Astrocyte (in vitro differentiated cells and primary cell): Measurements from ENCODE around the gene PFDN2. TPM values are rescaled to one million over a fixed set of nuclear protein-coding genes. Genes with fewer than 3 reads are reported as not detected.

ENCODE experiments used
- DNase-seq: peaks from one replicate; pipeline ENCODE4 v3.0.0-alpha.2; 2010; ENCODE audit warnings: low read depth
- FAIRE-seq: peaks from 2 replicates; lab custom pipeline; 2011; peaks lifted over from hg19 to GRCh38; lab: Jason Lieb, UNC
- H2AFZ ChIP-seq: 2 replicates; pipeline ENCODE4 v1.6.0; 2012; ENCODE audit warnings: low read depth, low read length, inconsistent platforms
- H3K27ac ChIP-seq: 2 replicates; pipeline ENCODE4 v1.5.1; 2011; ENCODE audit warnings: low read depth, low read length, inconsistent platforms
- H3K27me3 ChIP-seq: 2 replicates; pipeline ENCODE4 v1.6.0; 2011; ENCODE audit warnings: low read length, inconsistent platforms; ENCODE audit not compliant: insufficient read depth
- H3K36me3 ChIP-seq: 2 replicates; pipeline ENCODE4 v1.5.1; 2011; ENCODE audit warnings: low read length, inconsistent platforms; ENCODE audit not compliant: insufficient read depth
- H3K4me1 ChIP-seq: 2 replicates; pipeline ENCODE4 v1.5.1; 2011; ENCODE audit warnings: low read length, inconsistent platforms; ENCODE audit not compliant: insufficient read depth
- H3K4me2 ChIP-seq: 2 replicates; pipeline ENCODE4 v1.6.0; 2012; ENCODE audit warnings: low read length, inconsistent platforms
- H3K4me3 ChIP-seq: 2 replicates; pipeline ENCODE4 v1.5.1; 2011; ENCODE audit warnings: low read depth, mild to moderate bottlenecking, low read length, inconsistent platforms; ENCODE audit not compliant: insufficient read depth
- H3K79me2 ChIP-seq: 2 replicates; pipeline ENCODE4 v1.6.0; 2012; ENCODE audit warnings: mild to moderate bottlenecking, low read length, inconsistent platforms; ENCODE audit not compliant: insufficient read depth
- H3K9ac ChIP-seq: 2 replicates; pipeline ENCODE4 v1.6.0; 2012; ENCODE audit warnings: mild to moderate bottlenecking, low read length, inconsistent platforms
- H3K9me3 ChIP-seq: 2 replicates; pipeline ENCODE4 v1.5.1; 2012; ENCODE audit warnings: low read depth, mild to moderate bottlenecking, low read length, inconsistent platforms; ENCODE audit not compliant: insufficient read depth
- H4K20me1 ChIP-seq: 2 replicates; pipeline ENCODE4 v1.6.0; 2012; ENCODE audit warnings: low read length, inconsistent platforms; ENCODE audit not compliant: insufficient read depth
- H3K27ac Mint-ChIP-seq: one replicate; pipeline ENCODE4 v1.8.0; 2021; ENCODE audit warnings: mild to moderate bottlenecking, mixed read lengths; ENCODE audit not compliant: unreplicated experiment
- H3K27me3 Mint-ChIP-seq: one replicate; pipeline ENCODE4 v1.8.0; 2021; ENCODE audit warnings: low read depth, mixed read lengths; ENCODE audit not compliant: unreplicated experiment
- H3K36me3 Mint-ChIP-seq: one replicate; pipeline ENCODE4 v1.8.0; 2021; ENCODE audit warnings: low read depth, mixed read lengths; ENCODE audit not compliant: unreplicated experiment
- H3K4me1 Mint-ChIP-seq: one replicate; pipeline ENCODE4 v1.8.0; 2021; ENCODE audit warnings: low read depth, mixed read lengths; ENCODE audit not compliant: unreplicated experiment
- H3K4me3 Mint-ChIP-seq: one replicate; pipeline ENCODE4 v1.8.0; 2021; ENCODE audit warnings: mild to moderate bottlenecking, moderate library complexity, mixed read lengths; ENCODE audit not compliant: unreplicated experiment
- H3K9me3 Mint-ChIP-seq: one replicate; pipeline ENCODE4 v1.8.0; 2021; ENCODE audit warnings: mild to moderate bottlenecking, mixed read lengths; ENCODE audit not compliant: unreplicated experiment
- CTCF ChIP-seq: IDR thresholded peaks from 2 replicates; pipeline ENCODE4 v1.5.1; 2011; ENCODE audit warnings: low read depth, mild to moderate bottlenecking, inconsistent platforms, low read length, moderate library complexity; ENCODE audit not compliant: insufficient read depth
- EZH2 ChIP-seq: IDR thresholded peaks from 2 replicates; pipeline ENCODE4 v1.6.1; 2012; ENCODE audit warnings: mild to moderate bottlenecking, low read length, inconsistent platforms; ENCODE audit not compliant: insufficient read depth
- total RNA-seq: library from RNA; stranded (reverse); gene quantifications from 2 replicates; pipeline ENCODE4 v1.2.1, GENCODE V29; 2021

Gene PFDN2
- total RNA-seq, 1 donor from 2014 or later = 111 TPM

- no peak overlapping the region for H3K4me3 ChIP-seq
- H2AFZ ChIP-seq = no peak overlapping the region
- H3K9me3 ChIP-seq = no peaks in the 10 kb centered on the region
- no peak overlapping the region for H3K27ac ChIP-seq
- no peak overlapping the region for H3K9ac ChIP-seq
- Mint-ChIP-seq H3K36me3 (no peaks in the 10 kb centered on the region), H3K27ac (no peak overlapping the region), H3K27me3 (no peaks in the 10 kb centered on the region), H3K9me3 (no peaks in the 10 kb centered on the region), H3K4me3 (no peak overlapping the region), H3K4me1 (peaks cover 51% of the 10 kb centered on the region)
- peaks cover 13% of the 10 kb centered on the region for H3K4me1 ChIP-seq
- H3K27me3 ChIP-seq = no peaks in the 10 kb centered on the region
- no peaks in the 10 kb centered on the region for H3K79me2 ChIP-seq
- TF ChIP-seq CTCF (no peak), EZH2 (no peak)
- no peaks in the 10 kb centered on the region for H4K20me1 ChIP-seq
- DNase-seq (no peak), FAIRE-seq (no peak)
- H3K4me2 ChIP-seq = no peak overlapping the region
- H3K36me3 ChIP-seq = no peaks in the 10 kb centered on the region
These were observed 26.7 kb downstream of the PFDN2 start for GRCh38 chr1:161091093-161091492.

- H3K4me1 Mint-ChIP-seq = peaks cover 54% of the 10 kb centered on the region
- Histone ChIP-seq H3K27ac (no peak overlapping the region), H3K9me3 (no peaks in the 10 kb centered on the region), H3K9ac (no peak overlapping the region), H3K4me1 (peaks cover 14% of the 10 kb centered on the region), H3K4me2 (no peak overlapping the region), H2AFZ (no peak overlapping the region), H3K4me3 (no peak overlapping the region), H4K20me1 (no peaks in the 10 kb centered on the region), H3K36me3 (no peaks in the 10 kb centered on the region), H3K27me3 (no peaks in the 10 kb centered on the region), H3K79me2 (no peaks in the 10 kb centered on the region)
- FAIRE-seq (no peak), DNase-seq (no peak)
- no peak overlapping the region for H3K27ac Mint-ChIP-seq
- TF ChIP-seq EZH2 (no peak), CTCF (no peak)
- H3K36me3 Mint-ChIP-seq = no peaks in the 10 kb centered on the region
- H3K9me3 Mint-ChIP-seq = no peaks in the 10 kb centered on the region
- no peaks in the 10 kb centered on the region for H3K27me3 Mint-ChIP-seq
- H3K4me3 Mint-ChIP-seq = no peak overlapping the region
These were observed 27.2 kb downstream of the PFDN2 start for GRCh38 chr1:161090617-161091016.

GRCh38 chr1:161089938-161090337 is 27.9 kb downstream of the PFDN2 start:
- peaks cover 59% of the 10 kb centered on the region for H3K4me1 Mint-ChIP-seq
- H3K27ac Mint-ChIP-seq = no peak overlapping the region
- no peaks in the 10 kb centered on the region for H3K36me3 ChIP-seq
- FAIRE-seq (no peak), DNase-seq (no peak)
- H3K27ac ChIP-seq = no peak overlapping the region
- no peaks in the 10 kb centered on the region for H3K27me3 ChIP-seq
- H3K79me2 ChIP-seq = no peaks in the 10 kb centered on the region
- H2AFZ ChIP-seq = no peak overlapping the region
- H3K9me3 ChIP-seq = no peaks in the 10 kb centered on the region
- H3K27me3 Mint-ChIP-seq = no peaks in the 10 kb centered on the region
- no peaks in the 10 kb centered on the region for H4K20me1 ChIP-seq
- H3K4me1 ChIP-seq = peaks cover 21% of the 10 kb centered on the region
- no peaks in the 10 kb centered on the region for H3K9me3 Mint-ChIP-seq
- no peak overlapping the region for H3K9ac ChIP-seq
- H3K4me2 ChIP-seq = no peak overlapping the region
- H3K36me3 Mint-ChIP-seq = no peaks in the 10 kb centered on the region
- H3K4me3 Mint-ChIP-seq = no peak overlapping the region
- no peak overlapping the region for H3K4me3 ChIP-seq
- TF ChIP-seq CTCF (no peak), EZH2 (no peak)
